ENCODE data around the gene PYDC1.

Gene PYDC1

GRCh38 chr16:31223044-31223443 lies 6.1 kb upstream of the PYDC1 start:
- no peak for DNase-seq (ENCODE audit: low read depth)
- no peak overlapping the region for H3K4me3 ChIP-seq (ENCODE audit: control insufficient read depth, low read depth, low read length)
- TF ChIP-seq CTCF (IDR thresholded peaks at IDR 0.05; ENCODE audit: control insufficient read depth, insufficient read depth, low read depth, low read length, missing control alignments): no peak

- TF ChIP-seq CTCF (IDR thresholded peaks at IDR 0.05; ENCODE audit: control insufficient read depth, insufficient read depth, low read depth, low read length, missing control alignments): no peak
- DNase-seq (ENCODE audit: low read depth): no peak
- H3K4me3 ChIP-seq (ENCODE audit: control insufficient read depth, low read depth, low read length): no peak overlapping the region
These were observed 4.6 kb upstream of the PYDC1 start for GRCh38 chr16:31221357-31222160.

DNA sequence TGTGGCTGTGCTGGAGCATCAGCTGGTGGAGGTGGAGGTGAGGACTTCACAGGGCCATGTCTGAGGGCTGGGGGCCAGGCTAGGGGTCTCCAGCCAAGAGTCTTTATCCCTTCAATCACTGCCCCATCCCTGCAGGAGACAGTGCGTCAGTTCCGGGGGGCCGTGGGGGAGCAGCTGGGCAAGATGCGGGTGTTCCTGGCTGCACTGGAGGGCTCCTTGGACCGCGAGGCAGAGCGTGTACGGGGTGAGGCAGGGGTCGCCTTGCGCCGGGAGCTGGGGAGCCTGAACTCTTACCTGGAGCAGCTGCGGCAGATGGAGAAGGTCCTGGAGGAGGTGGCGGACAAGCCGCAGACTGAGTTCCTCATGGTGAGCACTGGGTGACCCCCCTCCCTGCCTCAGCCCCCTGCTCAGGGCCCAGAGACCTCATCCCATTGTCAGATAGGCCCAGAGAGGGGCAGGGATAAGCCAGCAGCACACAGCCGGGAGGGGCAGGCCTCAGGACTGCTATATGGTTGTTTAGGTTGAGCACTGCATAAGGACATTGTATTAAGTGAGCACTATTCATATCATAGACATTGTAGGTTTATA lies 2.3 kb upstream of the PYDC1 start:
- H3K4me3 ChIP-seq (ENCODE audit: control insufficient read depth, low read depth, low read length): no peak overlapping the region
- no peak for TF ChIP-seq CTCF (IDR thresholded peaks at IDR 0.05; ENCODE audit: control insufficient read depth, insufficient read depth, low read depth, low read length, missing control alignments)
- no peak for DNase-seq (ENCODE audit: low read depth)

- no peak overlapping the region for H3K4me3 ChIP-seq (ENCODE audit: control insufficient read depth, low read depth, low read length)
- no peak for TF ChIP-seq CTCF (IDR thresholded peaks at IDR 0.05; ENCODE audit: control insufficient read depth, insufficient read depth, low read depth, low read length, missing control alignments)
- no peak for DNase-seq (ENCODE audit: low read depth)
These were observed 198 bp upstream of the PYDC1 start for GRCh38 chr16:31217136-31217530.

- H3K4me3 ChIP-seq (ENCODE audit: control insufficient read depth, low read depth, low read length): peak overlapping the region; percentile 46
- DNase-seq (ENCODE audit: low read depth): no peak
- no peak for TF ChIP-seq CTCF (IDR thresholded peaks at IDR 0.05; ENCODE audit: control insufficient read depth, insufficient read depth, low read depth, low read length, missing control alignments)
These were observed 1.4 kb downstream of the PYDC1 start for GRCh38 chr16:31215287-31216162.

- peak overlapping the region; percentile 46 for H3K4me3 ChIP-seq (ENCODE audit: control insufficient read depth, low read depth, low read length)
- no peak for TF ChIP-seq CTCF (IDR thresholded peaks at IDR 0.05; ENCODE audit: control insufficient read depth, insufficient read depth, low read depth, low read length, missing control alignments)
- no peak for DNase-seq (ENCODE audit: low read depth)
These were observed 2.1 kb downstream of the PYDC1 start for GRCh38 chr16:31214708-31215286.

Data from AG09309 (cell line).